Measurements from ENCODE around the gene ITPKA. TPM values are rescaled to one million over a fixed set of nuclear protein-coding genes. Genes with fewer than 3 reads are reported as not detected.

ITPKA gene
- total and polyA plus RNA-seq, 2 of the 13 experiments (the other 11 are each of a cell fraction or from before 2014, with no cell fraction given): 13.2 to 41.3 TPM

DNA sequence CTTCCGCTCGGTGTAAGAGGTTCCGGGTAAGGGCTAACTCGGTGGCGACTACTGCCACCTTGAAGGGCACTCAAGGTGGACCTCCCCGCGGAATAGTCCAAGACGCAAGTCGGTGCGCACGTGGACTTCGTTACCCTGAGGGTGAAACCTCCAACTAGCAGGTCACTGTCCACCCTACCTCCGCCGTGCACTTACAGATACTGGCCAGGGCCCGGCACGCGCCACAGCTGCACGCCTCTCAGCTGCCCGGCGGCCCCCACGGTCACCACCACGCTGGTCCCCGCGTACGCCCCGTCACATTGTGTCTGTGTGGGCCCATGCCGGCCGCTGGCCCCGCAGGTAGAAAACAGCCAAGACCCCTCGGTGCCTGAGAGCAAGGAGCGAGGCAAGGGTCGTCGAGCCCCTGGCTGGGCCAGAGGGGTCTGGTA is 18.9 kb downstream of the ITPKA start:
- BruUV-seq (replicated peaks): no TSS peak
- ChIA-PET CTCF (ENCODE audit: low intra/inter-chr PET ratio, low total read pairs) (no interaction called here), POLR2A (interaction anchor here (1.0 kb wide), 1 partner anchor 20 kb away, joined by 3 read pairs; no protein-coding TSS in a partner anchor)
- no peak for DNase-seq (ENCODE audit: low spot score)
- Histone ChIP-seq H3K36me3 (replicated peaks in 1 of 2; ENCODE audit: control insufficient read depth in 1 of 2, insufficient read depth in 2 of 2, low read length in 2 of 2) (no peaks in the 10 kb centered on the region), H2AFZ (ENCODE audit: low read length) (no peak overlapping the region), H3K4me3 (replicated peaks in 1 of 3; ENCODE audit: insufficient read depth in 1 of 3, low read depth in 2 of 3, low read length in 3 of 3) (no peak overlapping the region; a peak in 1 of 6 replicates), H3K9ac (ENCODE audit: insufficient read depth, low read depth, low read length) (no peak overlapping the region), H3K27ac (ENCODE audit: extremely low read length, insufficient read depth, low read length) (no peak overlapping the region), H3K27me3 (ENCODE audit: control insufficient read depth in 1 of 2, insufficient read depth in 2 of 2, low read length in 2 of 2) (peaks cover 0 to 5% of the 10 kb centered on the region in 2 experiments; a peak in 1 of 5 replicates), H3K79me2 (ENCODE audit: insufficient read depth, low read length) (no peaks in the 10 kb centered on the region), H3K4me2 (ENCODE audit: low read depth, low read length) (peak overlapping the region; percentile 58), H4K20me1 (ENCODE audit: insufficient read depth, low read length) (no peaks in the 10 kb centered on the region), H3K4me1 (ENCODE audit: insufficient read depth, low read length) (peaks cover 10% of the 10 kb centered on the region), H3K9me3 (ENCODE audit: low read length) (no peaks in the 10 kb centered on the region)
- TF ChIP-seq ZNF619 (CRISPR knock-in tag; IDR thresholded peaks at IDR 0.05) (no peak), ZBTB33 (CRISPR knock-in tag; IDR thresholded peaks at IDR 0.05) (peak; percentile 83; the same call in 1 of the 2 replicates), HNF1B (CRISPR knock-in tag; IDR thresholded peaks at IDR 0.05) (no peak)
- intact Hi-C loops (cut with micrococcal nuclease; ENCODE audit: unreplicated experiment): no loop called here
- FAIRE-seq: no peak
- ATAC-seq: peak; percentile 26
- 67% methylated on average over 10 of the region's 33 CpGs for WGBS (ENCODE audit: low lambda C conversion rate)
- in situ Hi-C loops (cut with HindIII; ENCODE audit: extremely low pct_ligation_motif_present, low pct_unique_long_range_greater_than_20kb): no loop called here
